Mucosa of rectum (tissue), 2 donors: ENCODE results near the gene ZNF688.

Source experiments
- H3K27ac ChIP-seq, 2 donors: one replicate each; pipeline ENCODE4 v1.7.0; 2013; ENCODE audit warnings: inconsistent platforms in 2 of 2, low read depth in 2 of 2, low read length in 2 of 2
- H3K27me3 ChIP-seq, 2 donors: one replicate each; pipeline ENCODE4 v1.7.0; 2013; ENCODE audit warnings: low read length in 2 of 2; ENCODE audit not compliant: control insufficient read depth in 2 of 2, insufficient read depth in 2 of 2
- H3K36me3 ChIP-seq, 2 donors: one replicate each; pipeline ENCODE4 v1.7.0; 2013; ENCODE audit warnings: low read length in 2 of 2; ENCODE audit not compliant: control insufficient read depth in 2 of 2, insufficient read depth in 2 of 2
- H3K4me1 ChIP-seq, 2 donors: one replicate each; pipeline ENCODE4 v1.7.0; 2013; ENCODE audit warnings: low read length in 2 of 2, mild to moderate bottlenecking in 1 of 2; ENCODE audit not compliant: control insufficient read depth in 2 of 2, insufficient read depth in 2 of 2
- H3K4me3 ChIP-seq, 2 donors: one replicate each; pipeline ENCODE4 v1.7.0; 2013; ENCODE audit warnings: low read length in 2 of 2
- H3K9ac ChIP-seq, 2 donors: one replicate each; pipeline ENCODE4 v1.7.0; 2013; ENCODE audit warnings: low read length in 2 of 2, low read depth in 1 of 2, mild to moderate bottlenecking in 1 of 2
- H3K9me3 ChIP-seq, 2 donors: one replicate each; pipeline ENCODE4 v1.7.0; 2013; ENCODE audit warnings: low read length in 2 of 2; ENCODE audit not compliant: control insufficient read depth in 2 of 2
- donor health status: healthy.
- donor health status: Normal muscosa, but diverticular disease.

The ZNF688 gene

DNA sequence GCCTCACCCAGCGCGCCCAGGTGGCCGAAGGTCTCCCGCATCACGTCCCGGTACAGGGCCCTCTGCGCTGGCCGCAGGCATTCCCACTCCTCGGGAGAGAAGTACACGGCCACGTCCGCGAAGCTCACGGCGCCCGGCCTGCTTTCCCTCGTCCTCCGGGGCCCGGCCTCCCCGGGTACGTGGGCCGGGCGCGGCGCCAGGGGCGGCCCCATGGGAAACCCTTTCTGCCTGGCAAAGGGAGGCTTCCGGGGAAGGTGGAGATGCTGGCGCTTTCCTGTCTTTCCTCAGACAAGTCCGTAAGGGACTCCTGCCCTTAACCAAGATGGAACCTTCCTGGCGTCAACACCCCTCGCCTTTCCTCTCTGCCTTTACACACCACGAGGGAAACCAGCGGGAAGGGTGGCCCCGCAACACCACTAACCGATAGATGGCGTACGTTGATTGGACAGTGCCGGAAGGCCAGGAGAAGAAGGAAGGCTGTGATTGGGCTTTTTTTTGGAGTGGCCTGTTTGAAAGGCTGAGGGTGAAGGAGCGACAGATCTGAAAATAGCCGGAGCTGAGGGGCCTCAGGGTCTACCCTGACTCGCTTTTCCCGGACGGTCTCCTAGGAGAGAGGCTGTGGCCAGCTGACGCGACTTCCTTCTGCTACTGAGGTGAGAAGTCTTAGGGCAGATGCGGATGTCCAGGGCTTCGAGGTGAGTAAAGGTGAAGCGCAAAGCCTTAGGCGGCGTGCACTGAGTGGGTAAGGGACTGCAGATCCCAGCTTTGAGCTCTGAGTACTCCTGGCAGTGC lies 14.1 kb upstream of the ZNF688 start, which contains the start of gene ZNF785:
ZNF785 (minus strand) TSS at position 298 of the 792 bp plus-strand sequence; CDS start at position 212, 86 bp downstream.
- peak within 1 kb of the TSS; percentile 83 to 92 for H3K4me3 ChIP-seq
- peak within 1 kb of the TSS; percentile 88 to 91 for H3K9ac ChIP-seq
- peak within 1 kb of the TSS; percentile 91 to 94 for H3K27ac ChIP-seq
- no peaks in the 10 kb centered on the region for H3K27me3 ChIP-seq
- H3K4me1 ChIP-seq, result peaks cover 6 to 7% of the 10 kb centered on the region in 2 donors
- peaks cover 7 to 10% of the 10 kb centered on the region in 2 donors for H3K36me3 ChIP-seq
- no peaks in the 10 kb centered on the region for H3K9me3 ChIP-seq

DNA sequence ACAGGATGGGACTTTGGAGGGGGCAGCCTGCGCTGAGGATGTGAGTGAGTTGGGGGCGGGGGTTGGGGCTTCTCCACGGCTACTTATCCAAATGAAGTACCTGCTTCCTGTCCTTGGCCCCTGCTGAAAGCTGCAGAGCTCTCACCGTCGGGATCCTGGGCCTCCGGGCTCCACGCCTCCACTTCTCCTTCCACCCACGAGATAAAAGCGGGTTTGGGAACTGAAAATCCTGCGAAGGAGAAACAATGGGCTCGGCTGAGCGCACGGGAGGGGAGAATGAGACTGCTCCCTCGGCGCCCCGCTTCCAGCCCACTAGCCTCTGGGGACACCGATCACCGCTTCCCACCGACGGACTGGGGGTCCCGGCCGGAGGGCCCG lies 13.5 kb upstream of the ZNF688 start:
- peaks cover 5 to 6% of the 10 kb centered on the region in 2 donors for H3K4me1 ChIP-seq
- H3K4me3 ChIP-seq, result peak overlapping the region; percentile 83 to 92
- H3K36me3 ChIP-seq, result peaks cover 7 to 10% of the 10 kb centered on the region in 2 donors
- H3K27me3 ChIP-seq, result no peaks in the 10 kb centered on the region
- peak overlapping the region; percentile 88 to 91 for H3K9ac ChIP-seq
- H3K27ac ChIP-seq, result peak overlapping the region; percentile 91 to 94
- no peaks in the 10 kb centered on the region for H3K9me3 ChIP-seq

DNA sequence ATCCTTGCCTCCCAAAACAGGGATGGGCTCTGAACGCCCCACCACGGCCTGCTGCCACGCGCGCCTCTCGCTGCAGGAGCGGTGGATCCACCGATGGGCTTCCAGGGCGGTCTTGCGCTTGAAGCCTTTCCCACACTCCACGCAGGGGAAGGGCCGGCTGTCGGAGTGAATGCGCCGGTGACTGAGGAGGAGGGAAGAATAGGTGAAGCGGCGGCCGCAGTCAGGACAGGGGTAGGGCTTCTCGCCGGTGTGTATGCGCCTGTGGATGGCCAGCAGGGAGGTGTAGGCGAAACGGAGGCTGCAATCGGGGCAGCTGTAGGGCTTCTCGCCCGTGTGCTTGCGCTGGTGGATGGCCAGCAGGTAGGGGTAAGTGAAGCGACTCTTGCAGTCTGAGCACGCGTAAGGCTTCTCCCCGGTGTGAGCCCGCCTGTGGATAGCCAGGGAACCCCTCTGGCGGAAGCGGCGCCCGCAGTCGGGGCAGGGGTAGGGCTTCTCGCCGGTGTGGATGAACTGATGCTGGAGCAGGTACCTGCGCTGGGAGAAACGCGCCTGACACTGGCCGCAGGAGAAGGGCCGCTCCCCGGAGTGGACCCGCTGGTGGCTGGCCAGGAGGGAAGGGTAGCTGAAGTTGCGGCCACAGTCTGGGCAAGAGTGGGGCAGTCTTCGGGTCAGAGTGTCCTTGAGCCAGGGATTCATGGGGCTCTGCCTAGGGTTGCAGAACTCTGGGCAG lies 11.3 kb upstream of the ZNF688 start:
- Histone ChIP-seq H3K4me1 (peaks cover 5 to 6% of the 10 kb centered on the region in 2 donors), H3K9ac (no peak overlapping the region), H3K4me3 (no peak overlapping the region), H3K27ac (no peak overlapping the region), H3K9me3 (no peaks in the 10 kb centered on the region), H3K36me3 (peaks cover 11 to 15% of the 10 kb centered on the region in 2 donors), H3K27me3 (no peaks in the 10 kb centered on the region)

DNA sequence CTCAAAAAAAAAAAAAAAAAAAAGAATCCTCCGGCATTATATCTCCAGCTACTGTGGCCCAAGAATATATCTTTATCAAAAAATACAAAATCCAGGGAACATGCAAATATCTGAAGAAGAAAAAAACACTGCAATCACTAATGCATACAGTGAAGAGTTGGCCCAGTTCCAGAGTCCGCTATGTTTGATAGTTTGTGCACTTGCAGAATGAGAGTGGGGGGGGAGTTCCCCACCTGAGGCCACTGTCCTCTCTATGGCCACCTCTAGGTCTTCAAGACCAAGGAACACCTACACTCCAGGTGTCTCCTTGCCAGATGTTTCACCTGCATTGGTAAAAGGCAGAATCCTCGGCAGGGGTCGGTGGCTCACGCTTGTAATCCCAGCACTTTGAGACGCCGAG lies 9.9 kb upstream of the ZNF688 start:
- Histone ChIP-seq H3K27ac (no peak overlapping the region), H3K4me1 (peaks cover 4 to 5% of the 10 kb centered on the region in 2 donors), H3K36me3 (peaks cover 11 to 15% of the 10 kb centered on the region in 2 donors), H3K9me3 (no peaks in the 10 kb centered on the region), H3K27me3 (no peaks in the 10 kb centered on the region), H3K9ac (peak overlapping the region in 1 of 2 donors; percentile 14), H3K4me3 (no peak overlapping the region)

DNA sequence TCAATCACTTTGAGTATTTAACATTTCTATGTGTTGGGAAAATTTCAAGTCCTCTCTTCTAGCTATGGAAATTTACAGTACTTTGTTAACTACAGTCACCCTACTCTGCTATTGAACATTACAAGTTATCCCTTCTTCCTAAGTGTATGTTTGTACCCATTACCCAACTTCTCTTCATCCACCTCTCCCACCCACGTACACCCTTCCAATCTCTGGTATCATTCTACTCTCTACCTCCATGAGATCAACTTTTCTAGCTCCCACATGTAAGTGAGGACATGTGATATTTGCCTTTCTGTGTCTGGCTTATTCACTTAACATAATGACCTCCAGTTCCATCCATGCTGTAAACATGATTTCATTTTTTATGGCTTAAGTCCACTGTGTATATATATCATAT lies 3.2 kb upstream of the ZNF688 start:
- Histone ChIP-seq H3K36me3 (peaks cover 3 to 5% of the 10 kb centered on the region in 2 donors), H3K27me3 (no peaks in the 10 kb centered on the region), H3K4me3 (no peak overlapping the region), H3K4me1 (peaks cover 8 to 20% of the 10 kb centered on the region in 2 donors), H3K9me3 (no peaks in the 10 kb centered on the region), H3K27ac (no peak overlapping the region), H3K9ac (no peak overlapping the region)

DNA sequence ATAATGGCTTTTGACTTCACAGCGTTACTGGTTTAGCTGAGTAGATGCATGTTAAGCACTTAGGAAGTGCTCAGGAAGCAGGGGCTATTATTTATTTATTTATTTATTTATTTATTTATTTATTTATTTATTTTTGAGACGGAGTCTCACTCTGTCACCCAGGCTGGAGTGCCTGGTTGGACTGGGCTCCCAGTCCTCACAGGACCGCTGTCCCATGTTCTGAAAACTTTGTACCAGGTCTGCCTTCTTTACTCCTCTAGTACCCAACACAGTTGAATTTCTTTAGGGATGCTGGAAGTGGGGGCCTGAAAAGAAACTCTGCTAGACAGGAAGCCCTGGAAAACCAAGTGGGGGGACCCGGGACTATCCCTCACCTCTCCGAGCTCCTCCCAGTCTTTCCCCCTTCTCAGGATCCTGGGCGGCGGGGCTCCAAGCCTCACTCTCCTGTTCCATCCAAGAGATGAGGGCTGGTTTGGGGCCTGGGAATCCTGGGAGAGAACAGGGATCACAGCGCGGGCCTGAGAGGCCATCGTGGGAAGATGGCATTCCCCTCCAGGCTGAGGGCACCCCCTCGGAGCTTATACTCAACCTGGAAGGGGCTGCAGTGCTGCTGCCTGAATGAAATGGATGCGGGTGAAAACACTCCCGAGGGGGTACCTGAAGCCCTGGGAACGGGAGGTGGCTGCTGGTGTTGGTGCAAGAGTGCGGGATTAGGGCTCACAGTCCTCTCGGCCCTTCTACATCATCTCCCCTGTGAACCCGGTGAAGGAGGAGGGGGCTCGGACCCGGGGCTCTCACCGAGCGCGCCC lies 674 bp downstream of the ZNF688 start:
- Histone ChIP-seq H3K27ac (peak overlapping the region; percentile 96 to 97), H3K9me3 (no peaks in the 10 kb centered on the region), H3K36me3 (no peaks in the 10 kb centered on the region), H3K27me3 (no peaks in the 10 kb centered on the region), H3K4me3 (peak overlapping the region; percentile 70 to 91), H3K4me1 (peaks cover 8 to 28% of the 10 kb centered on the region in 2 donors), H3K9ac (peak overlapping the region; percentile 83 to 94)

DNA sequence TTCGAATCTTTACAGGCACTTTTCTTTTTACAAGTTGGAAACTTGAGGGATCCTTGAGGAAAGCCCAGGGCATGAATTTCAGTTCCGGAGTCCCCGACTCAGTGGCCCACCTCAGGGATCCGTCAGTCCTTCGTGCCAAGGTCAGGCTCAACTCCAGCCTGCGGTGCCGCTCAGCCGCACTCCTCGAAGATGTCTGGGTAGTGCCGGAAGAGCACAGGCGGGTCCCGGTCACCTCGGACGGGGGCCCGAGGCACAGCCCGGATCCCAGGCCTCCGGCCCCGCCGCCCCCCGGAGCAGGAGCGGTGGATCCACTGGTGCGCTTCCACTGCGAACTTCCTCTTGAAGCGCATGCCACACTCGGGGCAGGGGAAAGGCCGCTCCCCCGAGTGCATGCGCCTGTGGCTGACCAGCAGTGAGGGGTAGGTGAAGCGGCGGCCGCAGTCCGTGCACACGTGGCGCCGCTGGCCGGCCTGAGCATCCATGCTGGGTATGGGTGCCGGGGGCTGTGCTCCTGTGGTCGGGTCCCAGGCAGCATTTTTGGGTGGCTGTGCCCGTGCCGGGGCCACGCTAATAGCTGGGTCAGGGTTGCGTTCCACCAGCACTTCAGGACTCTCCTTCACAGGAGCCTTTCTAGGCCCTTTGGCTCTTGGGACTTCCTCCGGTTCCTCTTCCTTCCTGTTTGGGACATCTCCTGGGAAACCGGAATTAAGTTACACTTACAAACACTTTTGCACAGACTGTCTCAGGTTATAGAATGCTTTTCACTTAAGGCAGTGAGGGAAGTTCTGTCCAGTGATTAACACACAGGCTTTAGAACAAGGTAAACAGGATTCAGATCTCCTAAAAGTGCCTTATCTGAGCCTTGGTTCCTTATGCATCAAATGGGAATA lies 1.5 kb downstream of the ZNF688 start:
- Histone ChIP-seq H3K9ac (no peak overlapping the region), H3K9me3 (no peaks in the 10 kb centered on the region), H3K27ac (peak overlapping the region in 1 of 2 donors; percentile 27), H3K27me3 (no peaks in the 10 kb centered on the region), H3K4me3 (no peak overlapping the region), H3K4me1 (peaks cover 8 to 28% of the 10 kb centered on the region in 2 donors), H3K36me3 (no peaks in the 10 kb centered on the region)

DNA sequence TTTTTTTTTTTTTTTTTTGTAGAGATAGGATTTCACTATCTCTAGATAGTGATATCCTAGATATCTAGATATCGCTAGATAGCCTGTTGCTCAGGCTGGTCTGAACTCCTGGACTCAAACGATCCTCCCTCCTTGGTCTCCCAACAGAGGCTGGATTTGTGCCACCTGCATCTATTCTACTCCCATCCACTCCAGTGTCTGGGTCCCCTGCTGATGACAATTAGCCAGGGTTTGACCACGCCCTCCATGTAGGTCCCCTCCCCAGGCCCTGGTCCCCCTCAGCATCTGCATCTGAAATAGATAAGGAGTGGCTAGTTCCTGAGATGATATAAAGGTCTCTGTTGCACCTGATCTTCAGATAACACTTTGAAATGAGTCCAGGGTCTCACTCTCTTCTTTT lies 2.2 kb downstream of the ZNF688 start:
- H3K9ac ChIP-seq, result no peak overlapping the region
- no peaks in the 10 kb centered on the region for H3K27me3 ChIP-seq
- H3K4me1 ChIP-seq, result peaks cover 8 to 26% of the 10 kb centered on the region in 2 donors
- no peaks in the 10 kb centered on the region for H3K36me3 ChIP-seq
- H3K9me3 ChIP-seq, result no peaks in the 10 kb centered on the region
- H3K27ac ChIP-seq, result peak overlapping the region in 1 of 2 donors; percentile 74
- no peak overlapping the region for H3K4me3 ChIP-seq

DNA sequence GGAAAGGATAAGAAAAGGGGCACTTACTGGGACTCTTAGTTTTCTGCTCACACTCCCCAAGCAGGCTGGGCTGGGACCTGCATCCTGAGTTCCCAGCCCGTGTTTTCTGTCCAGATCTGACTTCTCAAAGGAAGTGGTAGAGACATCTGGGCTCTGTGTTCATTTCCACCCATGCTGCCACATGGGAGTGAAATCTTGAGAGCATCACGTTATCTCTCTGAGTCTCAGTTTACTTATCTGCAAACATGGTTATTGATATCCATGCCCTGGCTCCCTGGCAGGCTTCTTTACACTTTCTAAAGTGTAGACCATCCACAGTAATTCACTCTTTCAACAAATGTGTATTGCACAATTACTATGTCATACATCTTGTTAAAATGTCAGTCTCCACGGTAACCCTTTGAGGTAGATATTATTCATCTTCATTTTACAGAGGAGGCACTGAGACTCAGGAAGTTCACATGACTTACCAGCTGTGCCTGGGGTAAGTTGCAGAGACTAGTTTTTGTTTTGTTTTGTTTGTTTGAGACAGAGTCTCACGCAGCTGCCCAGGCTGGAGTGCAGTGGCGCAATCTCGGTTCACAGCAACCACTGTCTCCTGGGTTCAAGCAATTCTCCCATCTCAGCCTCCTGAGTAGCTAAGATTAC lies 3.4 kb downstream of the ZNF688 start:
- peaks cover 8 to 24% of the 10 kb centered on the region in 2 donors for H3K4me1 ChIP-seq
- no peaks in the 10 kb centered on the region for H3K9me3 ChIP-seq
- no peak overlapping the region for H3K4me3 ChIP-seq
- H3K9ac ChIP-seq, result no peak overlapping the region
- no peaks in the 10 kb centered on the region for H3K27me3 ChIP-seq
- H3K27ac ChIP-seq, result peak overlapping the region; percentile 56 to 74
- no peaks in the 10 kb centered on the region for H3K36me3 ChIP-seq
